Fibroblast of pulmonary artery (primary cell): ENCODE measurements around the gene DCLK1.

Experiments used
- DNase-seq: peaks from one replicate; pipeline ENCODE4 v3.0.0-alpha.2; 2010; ENCODE audit warnings: low read depth
- H3K4me3 ChIP-seq: replicated peaks from 2 replicates; pipeline ENCODE4 v1.5.1; 2011; ENCODE audit warnings: low read depth, mild to moderate bottlenecking, control low read depth, low read length, moderate library complexity
- CTCF ChIP-seq: IDR thresholded peaks from 2 replicates; pipeline ENCODE4 v1.5.1; 2011; ENCODE audit warnings: mild to moderate bottlenecking, control low read depth, low read length, inconsistent platforms; ENCODE audit errors: missing control alignments

Gene DCLK1

GRCh38 chr13:36125841-36126240, 5.3 kb downstream of the DCLK1 start:
- TF ChIP-seq CTCF: no peak
- H3K4me3 ChIP-seq: no peak overlapping the region
- DNase-seq: no peak

DNA sequence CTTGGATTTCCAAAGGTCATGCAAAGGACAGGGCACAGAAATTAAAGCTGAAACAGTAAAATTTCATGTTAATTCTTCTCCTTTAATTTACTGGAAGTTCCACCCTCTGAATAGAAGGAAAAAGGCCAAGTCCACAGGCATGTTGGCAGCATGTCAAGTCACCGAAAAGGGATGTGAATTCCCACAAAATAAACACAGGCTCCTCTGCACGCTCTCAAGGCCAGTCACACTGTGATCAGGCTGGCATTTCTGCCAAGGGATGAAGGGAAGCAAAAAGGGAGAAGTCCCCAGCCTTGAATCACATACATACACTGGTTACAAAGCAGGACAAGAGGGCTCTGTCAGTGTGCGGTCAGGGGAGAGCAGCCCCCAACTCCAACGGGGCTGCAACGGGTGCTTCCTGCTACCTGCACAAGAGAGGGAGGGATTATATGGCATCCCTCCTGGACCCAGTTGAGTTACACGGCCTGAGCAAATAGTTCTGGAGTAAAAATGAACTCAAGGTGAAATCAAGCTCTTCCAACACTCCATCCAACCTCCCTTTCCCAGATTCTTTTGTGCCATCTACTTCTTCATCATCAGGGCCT, 6.9 kb downstream of the DCLK1 start:
- no peak for TF ChIP-seq CTCF
- DNase-seq: peak; percentile 86
- H3K4me3 ChIP-seq: no peak overlapping the region

GRCh38 chr13:36115306-36115705, 15.9 kb downstream of the DCLK1 start:
- TF ChIP-seq CTCF: no peak
- DNase-seq: no peak
- H3K4me3 ChIP-seq: no peak overlapping the region

DNA sequence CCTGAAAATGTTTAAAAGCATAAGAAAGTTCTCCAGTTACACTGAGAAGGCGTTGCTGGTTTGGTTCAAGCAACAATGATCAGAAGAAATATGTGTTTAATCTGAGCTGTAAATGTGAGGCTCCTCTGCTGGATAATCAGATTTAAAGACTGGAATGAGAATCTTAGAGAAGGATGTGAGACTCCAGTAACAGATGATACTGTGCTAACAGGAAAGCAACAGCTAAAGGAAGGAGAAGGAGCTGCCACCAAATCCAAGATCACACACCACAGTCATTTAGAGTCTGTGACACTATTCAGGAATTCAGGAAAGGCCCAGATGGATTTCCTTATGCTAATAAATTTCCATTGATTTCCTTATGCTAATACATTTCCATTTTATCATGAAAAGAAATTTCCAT, 16.9 kb downstream of the DCLK1 start:
- no peak for TF ChIP-seq CTCF
- H3K4me3 ChIP-seq: no peak overlapping the region
- DNase-seq: no peak

DNA sequence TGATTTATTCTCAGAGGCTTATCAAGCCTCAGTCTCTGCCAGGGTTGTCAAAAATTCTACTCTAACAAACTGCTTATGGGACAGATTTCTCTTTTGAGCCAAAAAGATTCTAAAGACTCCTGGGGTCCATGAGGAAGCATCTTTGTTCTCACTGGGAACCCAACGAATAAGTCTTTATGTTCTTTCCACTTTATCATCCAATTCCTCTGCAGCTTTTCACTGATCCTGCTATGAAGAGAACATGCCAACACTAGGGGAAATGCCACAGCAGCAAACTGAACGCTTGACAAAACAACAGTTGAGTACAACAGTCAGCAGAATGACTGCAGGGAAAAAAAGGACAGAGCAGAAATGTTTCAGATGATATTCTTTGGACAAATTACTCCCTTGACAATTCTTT, 22.2 kb downstream of the DCLK1 start:
- TF ChIP-seq CTCF: no peak
- DNase-seq: no peak
- H3K4me3 ChIP-seq: no peak overlapping the region

DNA sequence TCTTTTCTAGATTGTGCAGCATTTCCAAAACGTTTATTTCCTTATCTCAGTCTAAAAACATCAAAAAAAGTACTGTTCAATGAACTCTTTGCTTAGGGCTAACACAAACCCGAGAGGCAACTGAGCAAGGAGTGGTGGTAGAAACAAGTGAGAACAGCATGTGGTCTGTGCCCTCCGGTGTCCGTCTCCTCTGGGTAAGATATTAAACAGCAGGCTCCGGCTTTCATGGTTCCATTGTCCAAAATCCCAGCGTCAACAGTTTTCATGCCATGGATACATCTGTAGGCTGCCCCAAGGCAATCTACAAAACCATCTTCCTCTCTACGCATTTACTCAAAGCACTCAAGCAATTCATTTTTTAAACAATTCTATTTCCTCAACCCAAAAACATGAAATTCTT, 22.8 kb downstream of the DCLK1 start:
- TF ChIP-seq CTCF: no peak
- no peak overlapping the region for H3K4me3 ChIP-seq
- no peak for DNase-seq

DNA sequence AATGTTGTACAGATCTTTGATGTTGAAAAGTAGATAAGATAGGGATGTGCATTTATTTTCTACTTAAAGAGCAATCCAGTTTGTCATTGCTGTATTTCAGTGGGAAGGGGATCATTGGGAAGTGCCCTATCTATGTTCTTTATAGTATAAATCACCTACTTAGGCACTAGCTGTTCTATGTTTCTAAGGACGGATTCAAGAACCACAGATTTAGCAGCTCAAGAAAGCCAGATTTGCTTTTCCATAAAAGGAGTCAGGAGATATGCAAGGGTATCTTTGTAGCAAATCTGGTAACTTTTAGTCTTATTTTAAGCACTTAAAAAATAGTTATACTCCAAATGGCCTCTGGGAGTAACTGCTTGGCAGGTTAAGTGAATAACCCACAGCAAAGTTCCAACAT, 23.7 kb downstream of the DCLK1 start:
- no peak for DNase-seq
- H3K4me3 ChIP-seq: no peak overlapping the region
- TF ChIP-seq CTCF: no peak
